Panc1 (cell line): ENCODE data around the gene JAKMIP3. TPM values are rescaled to one million over a fixed set of nuclear protein-coding genes. Genes with fewer than 3 reads are reported as not detected.

ENCODE experiments used
- ATAC-seq: fragments of 200-7000 bp; cut with Tn5 transposase; 2 replicates; pipeline ENCODE4 v1.9.1; 2020; ENCODE audit warnings: mild to moderate bottlenecking, moderate library complexity
- BruUV-seq: library from RNA; stranded (reverse); fragments of 400-500 nt; replicated peaks from 2 replicates; lab custom pipeline; 2021; lab: Mats Ljungman, UMichigan
- CTCF ChIA-PET: fragments of 300-600 bp; sonication (Branson Sonifier 250); formaldehyde crosslinking; loops from one replicate; lab custom pipeline; 2022; ENCODE audit warnings: antibody characterized with exemption; lab: Charles Lee
- POLR2A ChIA-PET: fragments of 300-600 bp; sonication (Branson Sonifier 250); formaldehyde crosslinking; loops from one replicate; lab custom pipeline; 2022; ENCODE audit warnings: antibody characterized with exemption; lab: Charles Lee
- DNase-seq: peaks from one replicate; pipeline ENCODE4 v3.0.0-alpha.2; 2010; ENCODE audit warnings: low read depth, low spot score
- H3K27ac ChIP-seq: 2 replicates; pipeline ENCODE4 v1.5.1; 2011; ENCODE audit warnings: mild to moderate bottlenecking, low read length, inconsistent platforms
- H3K27me3 ChIP-seq: fragments of 200-500 bp; sonication (Bioruptor generic); 2 replicates; pipeline ENCODE4 v1.6.0; 2014; ENCODE audit warnings: low read length, inconsistent platforms; ENCODE audit not compliant: control insufficient read depth, insufficient read depth
- H3K36me3 ChIP-seq: fragments of 200-500 bp; sonication (Bioruptor generic); 2 replicates; pipeline ENCODE4 v1.5.1; 2014; ENCODE audit warnings: inconsistent platforms, mild to moderate bottlenecking, low read length, moderate library complexity; ENCODE audit not compliant: control insufficient read depth, insufficient read depth
- H3K4me1 ChIP-seq: 2 replicates; pipeline ENCODE4 v1.5.1; 2011; ENCODE audit warnings: inconsistent platforms, mild to moderate bottlenecking, low read length, moderate library complexity; ENCODE audit not compliant: control insufficient read depth, insufficient read depth
- H3K4me3 ChIP-seq, 2 experiments: 2 replicates each; pipeline ENCODE4 v1.5.1; 2011 to 2012; ENCODE audit warnings: low read depth in 2 of 2, low read length in 2 of 2, mild to moderate bottlenecking in 2 of 2, inconsistent platforms in 1 of 2, moderate library complexity in 1 of 2
- H3K9me3 ChIP-seq: fragments of 200-500 bp; sonication (Bioruptor generic); 2 replicates; pipeline ENCODE4 v1.5.1; 2014; ENCODE audit warnings: low read depth, mild to moderate bottlenecking, inconsistent platforms, low read length, moderate library complexity; ENCODE audit not compliant: control insufficient read depth, insufficient read depth
- POLR2AphosphoS5 ChIP-seq: IDR thresholded peaks from 2 replicates; pipeline ENCODE4 v1.6.1; 2012; ENCODE audit warnings: mild to moderate bottlenecking, low read depth, low read length, moderate library complexity
- SIN3A ChIP-seq: IDR thresholded peaks from 2 replicates; pipeline ENCODE4 v1.6.1; 2012; ENCODE audit warnings: low read depth, mild to moderate bottlenecking, low read length, moderate library complexity, borderline replicate concordance; ENCODE audit not compliant: insufficient read depth
- TCF7L2 ChIP-seq: IDR thresholded peaks from 2 replicates; pipeline ENCODE4 v1.6.1; 2011; ENCODE audit warnings: mild to moderate bottlenecking, low read depth, low read length, inconsistent platforms
- in situ Hi-C: cut with HindIII; loops from 2 replicates; pipeline ENCODE4 v1.10.0; 2016; ENCODE audit warnings: low sequenced_read_pairs, low pct_unique_long_range_greater_than_20kb
- intact Hi-C: fragments of 100-400 bp; cut with micrococcal nuclease; formaldehyde crosslinking; loops from one replicate; pipeline ENCODE4 v1.10.0; 2022; ENCODE audit not compliant: unreplicated experiment
- total RNA-seq: library from RNA; stranded (reverse); gene quantifications from one replicate; pipeline ENCODE4 v1.2.1, GENCODE V29; 2021; ENCODE audit not compliant: unreplicated experiment
- TF ChIP-seq, protein P1 (sequence below), 2 experiments: IDR thresholded peaks; 2 replicates each; pipeline ENCODE4 v1.6.1; 2011 to 2012; ENCODE audit warnings: low read depth in 2 of 2, control low read depth in 1 of 2, low read length in 1 of 2, mild to moderate bottlenecking in 1 of 2, moderate library complexity in 1 of 2; ENCODE audit not compliant: insufficient read depth in 1 of 2
- TF ChIP-seq, protein P2 (sequence below): fragments of 450-650 bp; IDR thresholded peaks from 2 replicates; pipeline ENCODE4 v1.5.1; 2017; ENCODE audit warnings: mild to moderate bottlenecking

The JAKMIP3 gene
- total RNA-seq, 1 experiment from 2014 or later: 1.5 TPM

DNA sequence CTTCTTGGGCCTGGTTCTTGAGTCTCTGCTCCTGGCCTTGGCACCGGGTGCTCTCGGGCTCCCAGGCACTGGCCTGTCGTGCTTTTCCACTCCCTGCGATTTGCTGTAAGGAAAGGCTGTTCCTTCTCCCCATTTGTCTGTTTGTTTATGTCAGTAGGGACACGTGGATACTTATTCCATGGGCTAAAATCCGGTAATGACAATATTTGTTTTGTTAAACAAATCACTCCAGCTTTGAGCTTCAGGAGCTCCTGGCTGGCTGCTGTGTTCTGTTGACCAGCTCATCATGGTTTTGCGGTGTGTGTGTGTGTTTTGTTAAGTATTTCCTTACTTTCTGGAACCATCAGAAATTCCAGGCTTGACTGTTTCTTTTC is 17.5 kb upstream of the JAKMIP3 start:
- in situ Hi-C loops: no loop called here
- intact Hi-C loops: no loop called here
- H3K9me3 ChIP-seq: peaks cover 13% of the 10 kb centered on the region; the same call in 1 of the 2 replicates
- ATAC-seq (no peak), DNase-seq (no peak)
- no TSS peak for BruUV-seq
- CTCF ChIA-PET: interaction anchor here (0.6 to 0.7 kb wide), 3 partner anchors 27 to 424 kb away, joined by 5 to 8 read pairs (median 5); no protein-coding TSS in a partner anchor
- H3K36me3 ChIP-seq: no peaks in the 10 kb centered on the region
- TF ChIP-seq, protein P1, sequence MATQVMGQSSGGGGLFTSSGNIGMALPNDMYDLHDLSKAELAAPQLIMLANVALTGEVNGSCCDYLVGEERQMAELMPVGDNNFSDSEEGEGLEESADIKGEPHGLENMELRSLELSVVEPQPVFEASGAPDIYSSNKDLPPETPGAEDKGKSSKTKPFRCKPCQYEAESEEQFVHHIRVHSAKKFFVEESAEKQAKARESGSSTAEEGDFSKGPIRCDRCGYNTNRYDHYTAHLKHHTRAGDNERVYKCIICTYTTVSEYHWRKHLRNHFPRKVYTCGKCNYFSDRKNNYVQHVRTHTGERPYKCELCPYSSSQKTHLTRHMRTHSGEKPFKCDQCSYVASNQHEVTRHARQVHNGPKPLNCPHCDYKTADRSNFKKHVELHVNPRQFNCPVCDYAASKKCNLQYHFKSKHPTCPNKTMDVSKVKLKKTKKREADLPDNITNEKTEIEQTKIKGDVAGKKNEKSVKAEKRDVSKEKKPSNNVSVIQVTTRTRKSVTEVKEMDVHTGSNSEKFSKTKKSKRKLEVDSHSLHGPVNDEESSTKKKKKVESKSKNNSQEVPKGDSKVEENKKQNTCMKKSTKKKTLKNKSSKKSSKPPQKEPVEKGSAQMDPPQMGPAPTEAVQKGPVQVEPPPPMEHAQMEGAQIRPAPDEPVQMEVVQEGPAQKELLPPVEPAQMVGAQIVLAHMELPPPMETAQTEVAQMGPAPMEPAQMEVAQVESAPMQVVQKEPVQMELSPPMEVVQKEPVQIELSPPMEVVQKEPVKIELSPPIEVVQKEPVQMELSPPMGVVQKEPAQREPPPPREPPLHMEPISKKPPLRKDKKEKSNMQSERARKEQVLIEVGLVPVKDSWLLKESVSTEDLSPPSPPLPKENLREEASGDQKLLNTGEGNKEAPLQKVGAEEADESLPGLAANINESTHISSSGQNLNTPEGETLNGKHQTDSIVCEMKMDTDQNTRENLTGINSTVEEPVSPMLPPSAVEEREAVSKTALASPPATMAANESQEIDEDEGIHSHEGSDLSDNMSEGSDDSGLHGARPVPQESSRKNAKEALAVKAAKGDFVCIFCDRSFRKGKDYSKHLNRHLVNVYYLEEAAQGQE (IDR thresholded peaks at IDR 0.05; ENCODE audit: insufficient read depth in 1 of 2, low read depth in 2 of 2, low read length in 1 of 2): no peak
- no peak for TF ChIP-seq POLR2AphosphoS5
- TF ChIP-seq, protein P2, sequence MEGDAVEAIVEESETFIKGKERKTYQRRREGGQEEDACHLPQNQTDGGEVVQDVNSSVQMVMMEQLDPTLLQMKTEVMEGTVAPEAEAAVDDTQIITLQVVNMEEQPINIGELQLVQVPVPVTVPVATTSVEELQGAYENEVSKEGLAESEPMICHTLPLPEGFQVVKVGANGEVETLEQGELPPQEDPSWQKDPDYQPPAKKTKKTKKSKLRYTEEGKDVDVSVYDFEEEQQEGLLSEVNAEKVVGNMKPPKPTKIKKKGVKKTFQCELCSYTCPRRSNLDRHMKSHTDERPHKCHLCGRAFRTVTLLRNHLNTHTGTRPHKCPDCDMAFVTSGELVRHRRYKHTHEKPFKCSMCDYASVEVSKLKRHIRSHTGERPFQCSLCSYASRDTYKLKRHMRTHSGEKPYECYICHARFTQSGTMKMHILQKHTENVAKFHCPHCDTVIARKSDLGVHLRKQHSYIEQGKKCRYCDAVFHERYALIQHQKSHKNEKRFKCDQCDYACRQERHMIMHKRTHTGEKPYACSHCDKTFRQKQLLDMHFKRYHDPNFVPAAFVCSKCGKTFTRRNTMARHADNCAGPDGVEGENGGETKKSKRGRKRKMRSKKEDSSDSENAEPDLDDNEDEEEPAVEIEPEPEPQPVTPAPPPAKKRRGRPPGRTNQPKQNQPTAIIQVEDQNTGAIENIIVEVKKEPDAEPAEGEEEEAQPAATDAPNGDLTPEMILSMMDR: no peak
- H3K27me3 ChIP-seq: peaks cover 6% of the 10 kb centered on the region
- H3K27ac ChIP-seq: no peak overlapping the region
- no peak overlapping the region for H3K4me3 ChIP-seq
- no peaks in the 10 kb centered on the region for H3K4me1 ChIP-seq
- POLR2A ChIA-PET: no interaction called here

DNA sequence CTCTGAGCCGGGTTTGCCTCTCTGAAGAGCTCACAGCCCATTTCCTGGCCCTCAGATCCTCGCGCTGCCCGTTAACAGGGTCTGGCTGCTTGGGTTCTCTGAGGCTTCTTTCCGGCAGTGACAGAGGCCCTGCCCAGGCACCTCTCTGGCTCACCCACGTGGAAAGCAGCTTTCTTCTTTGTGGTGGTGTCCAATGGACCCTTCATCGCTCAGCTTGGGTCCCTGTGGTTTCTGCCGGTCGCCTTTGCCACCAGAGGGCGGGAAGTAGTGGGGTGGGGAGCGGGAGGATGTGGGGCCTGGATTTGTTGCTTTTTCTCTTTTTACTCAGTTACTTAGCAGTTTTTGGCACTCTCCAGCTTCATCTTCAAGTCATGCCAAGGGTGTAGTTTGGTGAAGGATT is 15.6 kb upstream of the JAKMIP3 start:
- CTCF ChIA-PET: interaction anchor here (0.6 kb wide), 1 partner anchor 75 kb away, joined by 10 read pairs; no protein-coding TSS in a partner anchor
- no peaks in the 10 kb centered on the region for H3K4me1 ChIP-seq
- POLR2A ChIA-PET: no interaction called here
- BruUV-seq: no TSS peak
- H3K27ac ChIP-seq: no peak overlapping the region
- H3K9me3 ChIP-seq: peaks cover 13% of the 10 kb centered on the region; the same call in 1 of the 2 replicates
- H3K27me3 ChIP-seq: peaks cover 5% of the 10 kb centered on the region; the same call in 1 of the 2 replicates
- in situ Hi-C loops (no loop called here), intact Hi-C loops (no loop called here)
- no peaks in the 10 kb centered on the region for H3K36me3 ChIP-seq
- TF ChIP-seq TCF7L2 (no peak), SIN3A (no peak), POLR2AphosphoS5 (no peak)
- TF ChIP-seq, protein P2: no peak
- TF ChIP-seq, protein P1 (IDR thresholded peaks at IDR 0.05; ENCODE audit: insufficient read depth in 1 of 2, low read depth in 2 of 2, low read length in 1 of 2): no peak
- no peak for ATAC-seq
- DNase-seq: no peak
- no peak overlapping the region for H3K4me3 ChIP-seq
